HG03064 (cell line): ENCODE measurements around the gene TK1.
A peak's percentile ranks its signal among the peaks of the same experiment; 100 is the strongest.
"Not testable (repeated sequence)": the region's sequence is repeated elsewhere in the genome, so short reads cannot be mapped to it uniquely, and the experiment has no call there.

Experiments used
- ATAC-seq: cut with Tn5 transposase; IDR thresholded peaks from one replicate; pipeline ENCODE4 v1.9.1; 2021; ENCODE audit warnings: low read depth; ENCODE audit not compliant: unreplicated experiment

The TK1 gene

GRCh38 chr17:78186692-78187595 is at the start of gene TK1, which contains the start of gene AFMID:
TSS of gene TK1 (minus strand) at chr17:78187052. CDS start at chr17:78186994, 58 bp downstream.
TSS of gene AFMID (plus strand) at chr17:78187362. CDS start at chr17:78187371, 9 bp downstream.
- peak; percentile 77 for ATAC-seq

GRCh38 chr17:78235885-78236284 is 49.0 kb upstream of the TK1 start:
- ATAC-seq, result no peak

- ATAC-seq, result not testable (repeated sequence)
Measured at GRCh38 chr17:78235022-78235421, 48.2 kb upstream of the TK1 start.

GRCh38 chr17:78234261-78234865 is 47.5 kb upstream of the TK1 start:
- ATAC-seq, result no peak

GRCh38 chr17:78233678-78234077 is 46.8 kb upstream of the TK1 start:
- ATAC-seq, result no peak

- ATAC-seq, result no peak
Measured at GRCh38 chr17:78232859-78233173, 46.0 kb upstream of the TK1 start.

GRCh38 chr17:78231991-78232858 is 45.4 kb upstream of the TK1 start:
- ATAC-seq, result no peak

GRCh38 chr17:78230996-78231935 is 44.4 kb upstream of the TK1 start, which contains the start of gene TMEM235:
TSS of gene TMEM235 (plus strand) at chr17:78231631. CDS start at chr17:78232024, 393 bp downstream.
- no peak for ATAC-seq

GRCh38 chr17:78230252-78230962 is 43.6 kb upstream of the TK1 start:
- ATAC-seq, result no peak

GRCh38 chr17:78228176-78228575 is 41.3 kb upstream of the TK1 start:
- ATAC-seq, result no peak

GRCh38 chr17:78227455-78227916 is 40.6 kb upstream of the TK1 start:
- no peak for ATAC-seq

- no peak for ATAC-seq
Measured at GRCh38 chr17:78226759-78227454, 40.1 kb upstream of the TK1 start.

- no peak for ATAC-seq
Measured at GRCh38 chr17:78226055-78226758, 39.4 kb upstream of the TK1 start.

- no peak for ATAC-seq
Measured at GRCh38 chr17:78225088-78225865, 38.4 kb upstream of the TK1 start.

GRCh38 chr17:78224231-78225087 is 37.6 kb upstream of the TK1 start:
- no peak for ATAC-seq

GRCh38 chr17:78223765-78224164 is 36.9 kb upstream of the TK1 start:
- no peak for ATAC-seq
